GM15510 (cell line): Measurements from ENCODE around the gene LRTM2.

Experiments used
- POLR2A ChIP-seq: IDR thresholded peaks from 3 replicates; pipeline ENCODE4 v1.6.1; 2011; ENCODE audit warnings: borderline replicate concordance; ENCODE audit not compliant: insufficient read length; ENCODE audit errors: extremely low read depth

LRTM2 gene

DNA sequence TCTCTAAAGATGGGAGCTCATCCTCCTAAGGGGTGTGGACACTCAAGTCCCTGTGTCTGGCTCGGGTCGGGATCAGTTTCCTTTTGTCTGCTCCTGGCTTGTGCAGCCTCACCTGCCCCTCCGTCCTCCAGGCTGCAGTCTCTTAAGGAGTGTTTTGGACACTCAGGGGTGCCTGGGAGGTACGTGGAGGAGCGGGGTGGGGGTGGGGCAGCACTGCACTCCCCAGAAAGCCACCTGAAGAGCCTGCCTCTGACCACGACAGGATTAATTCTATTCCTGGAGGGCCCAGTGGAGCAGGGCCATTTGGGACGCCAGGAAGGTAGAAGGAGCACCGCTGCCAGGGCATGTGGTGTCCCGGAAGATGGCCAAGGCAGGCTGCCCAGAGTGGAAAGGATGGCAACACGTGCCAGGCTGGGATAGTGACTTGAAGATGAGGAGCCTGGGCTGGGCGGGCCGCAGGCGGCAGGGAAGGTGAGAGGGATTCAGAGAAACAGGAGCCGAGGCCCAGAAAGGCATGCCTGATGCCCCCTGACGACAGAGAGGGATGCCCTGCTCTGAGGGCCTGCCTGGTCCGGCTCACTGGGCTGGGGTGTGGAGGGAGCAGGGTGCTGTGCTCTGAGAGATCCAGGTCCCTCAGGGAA, 14.8 kb upstream of the LRTM2 start:
- TF ChIP-seq POLR2A: no peak

DNA sequence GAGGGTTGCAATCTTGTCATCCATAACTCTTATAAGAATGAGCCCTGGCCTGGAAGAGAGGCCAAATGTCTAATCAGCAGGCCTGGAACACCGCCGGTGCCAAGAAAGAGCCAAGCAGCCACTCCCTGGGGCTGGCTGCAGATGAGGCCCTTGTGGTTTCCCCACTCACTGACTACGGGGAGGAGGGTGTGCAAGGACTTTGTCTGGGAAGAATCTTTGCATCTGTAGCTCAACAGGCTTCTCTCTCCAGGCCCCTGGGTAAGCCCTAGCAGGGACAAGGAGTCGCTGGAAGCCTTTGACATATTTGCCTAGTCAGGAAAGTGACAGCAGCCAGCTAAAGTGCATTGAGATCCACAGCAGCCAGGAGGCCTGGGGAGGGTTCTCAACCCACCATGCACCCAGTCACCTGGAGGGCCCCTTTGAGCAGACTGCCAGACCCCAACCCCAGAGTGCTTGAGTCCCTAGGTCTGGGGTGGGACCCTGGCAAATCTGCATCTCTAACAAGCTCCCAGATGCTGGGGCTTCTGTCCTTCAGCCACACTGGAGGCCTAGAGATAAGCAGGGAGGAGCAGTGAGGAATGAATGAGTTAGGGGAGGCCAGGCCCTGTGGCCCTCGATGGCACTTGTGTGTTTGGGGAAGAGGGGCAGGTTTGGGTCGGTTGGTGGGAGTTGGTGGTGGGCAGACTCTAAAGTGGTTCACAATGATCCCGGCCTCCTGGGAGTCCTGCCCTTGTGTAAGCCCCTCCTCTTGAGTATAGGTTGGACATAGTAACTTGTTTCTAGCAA, 13.9 kb upstream of the LRTM2 start:
- no peak for TF ChIP-seq POLR2A

DNA sequence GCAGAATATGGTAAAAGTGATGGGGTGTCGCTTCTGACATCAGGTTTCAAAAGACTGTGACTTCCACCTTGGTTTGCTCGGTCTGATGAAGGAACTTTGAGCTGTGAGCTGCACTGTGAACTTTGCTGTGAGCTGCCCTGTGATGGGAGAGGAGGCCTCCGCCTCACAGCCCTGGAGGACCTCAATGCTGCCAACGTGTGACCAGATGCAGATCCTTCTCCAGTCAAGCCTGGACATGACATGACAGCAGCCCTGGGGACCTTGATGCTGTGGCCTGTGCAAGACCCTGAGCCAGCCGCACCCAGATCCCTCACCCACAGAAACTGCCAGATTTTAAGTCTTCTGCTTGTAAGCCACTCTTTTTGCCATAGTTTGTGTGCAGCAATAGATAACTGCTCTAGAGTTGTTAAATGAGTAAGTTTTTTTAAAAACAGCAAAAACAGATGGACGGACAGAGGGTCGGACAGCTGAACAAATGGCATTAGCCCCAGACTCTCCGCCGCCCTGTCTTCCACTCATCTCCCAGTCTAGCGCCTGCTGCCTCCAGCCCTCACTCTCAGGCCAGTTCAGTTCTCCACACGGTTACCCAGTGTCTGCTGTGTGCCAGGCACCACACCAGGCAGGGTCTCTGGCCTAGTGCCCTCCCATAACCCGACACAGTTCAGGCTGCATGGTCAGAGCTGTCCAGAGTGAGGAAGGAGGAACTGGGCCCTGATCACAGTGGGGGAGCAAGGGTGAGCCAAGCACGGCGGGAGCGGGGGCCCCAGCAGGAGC, 13.1 kb upstream of the LRTM2 start:
- TF ChIP-seq POLR2A: no peak

DNA sequence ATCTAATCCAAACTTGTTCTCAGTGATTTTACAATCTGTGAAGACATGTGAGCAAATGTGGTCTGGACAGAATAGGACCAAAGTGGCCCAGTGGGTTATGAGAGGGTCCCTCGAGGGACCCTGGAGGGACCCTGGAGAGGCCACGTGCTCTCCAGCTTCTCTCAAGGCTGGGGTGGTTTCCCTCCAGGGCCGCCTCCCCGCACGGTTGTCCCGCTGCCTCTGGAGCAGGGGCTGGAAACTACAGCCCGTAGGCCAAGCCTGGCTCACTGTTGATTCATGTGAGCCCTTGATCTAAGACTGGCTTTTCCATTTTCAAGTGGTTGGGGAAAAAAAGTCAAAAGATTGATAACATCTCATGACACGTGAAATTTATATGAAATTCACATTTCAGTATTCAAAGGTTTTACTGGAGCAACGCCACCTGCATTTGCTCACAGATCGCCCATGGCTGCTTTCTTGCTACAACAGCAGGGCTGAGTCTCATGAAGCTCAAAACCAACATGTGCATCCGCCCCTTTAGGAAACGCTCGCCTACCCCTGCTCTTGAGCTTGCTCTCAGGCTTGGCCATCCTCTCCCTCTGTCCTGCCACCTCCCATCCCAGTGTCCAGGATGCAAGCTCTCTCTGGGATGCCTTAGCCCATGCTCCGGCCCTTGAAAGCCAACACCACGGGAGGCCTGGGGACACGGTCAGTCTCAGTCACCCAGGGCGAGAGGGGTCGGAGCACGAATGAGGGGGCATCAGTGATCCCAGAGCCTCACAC, 12.1 kb upstream of the LRTM2 start:
- TF ChIP-seq POLR2A: no peak

DNA sequence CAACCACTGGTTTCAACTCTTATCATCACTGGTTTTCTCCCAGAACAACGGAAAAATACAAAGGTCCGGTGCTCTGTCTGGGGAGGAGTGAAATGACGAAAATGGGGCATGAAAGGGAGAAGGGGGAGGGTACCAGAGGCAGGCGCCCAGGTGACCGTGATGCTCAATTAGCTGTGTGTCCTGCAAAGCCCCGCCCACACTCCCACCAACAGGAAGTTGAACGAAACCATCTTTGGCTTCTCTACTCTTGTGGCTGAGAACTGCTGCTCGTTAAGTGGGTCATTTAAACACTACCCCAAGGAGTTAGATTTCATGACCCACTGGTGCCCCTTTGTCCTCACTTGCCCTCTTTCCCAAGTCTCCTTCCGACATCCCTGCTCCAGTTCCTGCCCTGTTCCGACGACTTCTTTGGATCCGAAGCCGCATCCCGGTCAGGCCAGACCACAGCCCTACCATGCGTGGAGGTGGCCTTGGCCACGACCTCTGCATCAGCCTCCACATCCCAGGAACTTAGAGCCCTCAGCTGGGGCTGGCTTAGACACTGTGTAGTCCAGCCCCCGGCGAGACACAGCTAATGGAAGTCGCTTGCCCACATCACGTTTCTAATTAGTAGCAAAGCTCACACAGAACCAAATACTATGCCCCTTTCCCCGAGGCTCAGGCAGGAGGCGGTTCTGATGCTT, 11.4 kb upstream of the LRTM2 start:
- TF ChIP-seq POLR2A: no peak

DNA sequence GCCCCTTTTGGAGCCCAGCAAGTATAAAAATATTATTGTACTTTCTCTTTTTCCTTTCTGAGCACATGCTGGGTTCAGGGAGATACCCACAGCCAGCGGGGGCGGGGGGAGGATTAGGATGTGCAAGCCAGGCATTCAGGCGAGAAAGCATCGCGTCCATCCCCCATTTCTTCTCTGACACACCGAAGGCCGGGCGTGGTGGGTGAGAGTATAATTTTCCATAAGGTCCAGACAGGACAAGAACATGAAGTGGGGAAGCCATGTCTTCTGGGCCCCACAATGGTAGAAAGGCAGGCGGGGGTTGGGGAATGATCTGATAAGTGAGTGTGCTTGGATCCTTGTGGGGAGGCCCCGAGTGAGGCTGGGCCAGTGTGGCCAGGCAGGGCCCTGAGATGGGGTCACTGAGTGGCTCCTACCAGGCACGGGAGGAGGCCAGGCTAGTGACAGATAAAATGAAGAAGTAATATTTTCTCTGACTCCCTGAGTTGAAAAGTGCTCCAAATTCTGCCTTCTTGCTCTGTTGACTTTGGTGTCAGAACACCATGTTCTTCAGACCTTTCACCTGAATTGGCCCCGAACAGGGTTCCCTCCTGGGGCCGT, 10.7 kb upstream of the LRTM2 start:
- no peak for TF ChIP-seq POLR2A

DNA sequence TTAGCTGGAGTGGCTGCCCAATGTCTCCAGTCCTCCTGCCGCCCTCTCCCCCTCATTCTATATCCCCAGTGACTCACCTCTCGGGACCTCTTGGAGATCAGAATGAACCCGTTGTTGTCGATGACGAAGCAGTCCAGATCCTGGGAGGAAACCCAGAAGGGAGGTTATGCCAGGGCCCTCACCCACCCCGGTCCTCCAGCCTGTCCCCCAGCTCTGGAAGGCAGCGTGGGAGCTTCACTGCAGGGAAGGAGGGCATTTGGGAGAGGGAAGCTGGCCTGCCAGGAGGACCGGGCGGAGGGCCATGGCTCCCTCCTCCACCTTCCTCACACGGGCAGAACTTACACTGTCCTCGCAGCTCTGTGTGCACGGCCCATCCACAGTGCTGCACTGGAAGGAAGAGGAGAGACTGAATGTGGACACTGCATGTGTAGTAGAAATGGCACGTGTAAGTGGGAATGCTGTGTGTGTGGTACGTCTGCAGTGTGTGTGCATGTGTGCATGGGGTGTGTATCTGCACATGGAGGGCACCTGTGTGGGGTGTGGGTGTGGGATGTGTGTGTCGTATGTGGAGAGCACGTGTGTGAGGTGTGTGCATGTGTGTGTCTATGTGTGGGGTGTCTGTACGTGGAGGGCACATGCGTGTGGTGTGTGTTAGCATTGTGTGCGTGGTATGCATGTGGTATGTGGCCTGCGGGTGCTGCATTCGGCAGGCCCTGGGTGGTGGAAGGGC, 10.0 kb upstream of the LRTM2 start:
- TF ChIP-seq POLR2A: no peak

DNA sequence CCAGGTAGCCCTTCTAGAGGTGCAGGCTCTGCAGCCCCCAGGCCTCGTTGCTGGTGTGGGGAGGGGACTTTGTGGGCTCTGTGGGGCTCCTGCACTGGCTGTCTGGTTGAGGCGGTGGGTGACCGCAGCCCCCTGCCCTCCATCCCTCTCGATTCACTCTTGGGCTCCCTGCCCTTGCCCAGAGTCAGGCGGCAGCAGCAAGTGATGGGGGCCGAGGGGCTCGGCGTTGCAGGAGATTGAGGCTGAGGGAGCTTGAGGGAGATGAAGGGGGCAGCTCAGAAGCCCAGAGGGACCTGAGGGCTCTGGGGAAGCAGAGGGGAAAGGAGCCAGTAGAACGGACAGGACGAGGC, 9.5 kb upstream of the LRTM2 start:
- TF ChIP-seq POLR2A: no peak

DNA sequence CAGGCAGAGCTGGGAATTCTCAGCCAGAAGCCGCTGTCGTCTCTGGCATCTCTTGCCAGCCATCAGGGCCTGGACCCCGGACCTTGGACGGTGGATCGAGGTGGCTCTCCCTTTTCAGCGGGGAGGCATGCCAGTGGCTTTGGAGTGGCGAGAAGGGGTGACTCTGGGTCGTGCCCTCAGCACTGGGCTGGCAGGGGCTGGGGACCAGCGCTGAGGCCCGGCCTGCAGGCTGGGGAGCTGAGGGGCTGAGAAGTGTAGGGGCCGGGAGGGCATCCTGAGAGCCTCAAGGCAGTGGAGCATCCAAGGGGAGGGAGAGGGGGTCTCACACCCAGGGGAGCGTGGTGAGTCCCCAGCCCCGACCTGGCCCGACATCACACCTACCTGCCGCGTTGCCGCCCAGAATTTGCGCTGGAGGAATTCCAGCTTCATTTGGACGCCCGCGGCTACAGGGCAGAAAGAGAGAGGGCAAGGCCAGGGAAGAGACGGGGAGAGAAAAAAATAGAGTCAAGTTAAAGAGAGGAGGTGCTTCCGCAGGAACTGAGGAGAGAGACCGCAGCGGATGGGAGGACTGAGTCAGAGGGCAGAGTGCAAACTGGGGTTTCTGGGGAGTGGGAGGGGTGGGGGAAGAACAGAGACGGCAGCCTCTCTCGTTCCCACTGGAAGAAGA, 9.0 kb upstream of the LRTM2 start:
- TF ChIP-seq POLR2A: no peak

DNA sequence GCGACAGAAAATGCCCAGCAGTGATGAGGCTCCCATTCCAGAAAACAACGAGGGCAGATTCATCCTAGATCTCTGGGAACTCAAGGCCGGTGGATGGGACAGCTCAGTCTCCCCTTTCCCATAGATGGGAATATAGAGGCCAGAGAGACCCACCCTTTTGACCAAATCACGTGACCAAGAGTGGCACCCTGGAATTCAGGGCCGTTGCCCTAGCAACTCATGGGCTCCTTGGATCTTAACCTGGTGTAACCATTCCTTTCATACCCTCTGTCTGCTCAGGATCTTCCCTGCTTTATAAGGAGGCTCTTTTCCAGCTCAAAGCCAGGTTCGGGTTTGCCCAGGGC, 8.4 kb upstream of the LRTM2 start:
- no peak for TF ChIP-seq POLR2A

DNA sequence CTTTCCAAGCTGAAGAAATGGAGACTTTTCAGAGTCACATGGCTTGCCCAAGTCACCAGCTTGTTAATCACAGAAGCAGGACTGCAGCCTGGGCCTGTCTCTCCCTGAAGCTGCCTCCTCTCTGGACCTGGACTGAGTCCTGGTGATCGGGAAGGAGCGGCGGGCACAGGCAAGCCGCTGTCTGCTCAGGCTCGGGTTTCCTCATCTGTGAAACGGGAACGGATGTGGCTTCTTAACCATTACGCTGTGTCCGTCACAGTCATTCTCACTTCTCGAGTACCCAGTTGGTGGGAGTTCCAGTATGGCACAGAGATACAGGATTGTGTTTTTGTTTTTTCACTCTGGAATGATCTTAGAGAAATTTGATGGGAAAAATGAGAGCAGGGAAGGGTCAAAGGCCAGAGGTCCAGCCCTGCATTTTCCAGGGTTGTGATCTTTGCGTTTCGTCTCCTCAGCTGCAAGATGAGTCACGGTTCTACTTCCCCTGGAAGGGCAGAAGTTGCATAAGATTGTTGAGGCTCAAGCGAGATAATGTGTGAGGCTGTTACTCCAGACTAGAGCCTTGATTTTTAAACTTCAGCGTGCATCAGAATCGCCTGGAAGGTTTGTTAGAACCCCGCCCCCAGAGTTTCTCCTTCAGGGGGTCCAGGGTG, 7.6 kb upstream of the LRTM2 start:
- no peak for TF ChIP-seq POLR2A

DNA sequence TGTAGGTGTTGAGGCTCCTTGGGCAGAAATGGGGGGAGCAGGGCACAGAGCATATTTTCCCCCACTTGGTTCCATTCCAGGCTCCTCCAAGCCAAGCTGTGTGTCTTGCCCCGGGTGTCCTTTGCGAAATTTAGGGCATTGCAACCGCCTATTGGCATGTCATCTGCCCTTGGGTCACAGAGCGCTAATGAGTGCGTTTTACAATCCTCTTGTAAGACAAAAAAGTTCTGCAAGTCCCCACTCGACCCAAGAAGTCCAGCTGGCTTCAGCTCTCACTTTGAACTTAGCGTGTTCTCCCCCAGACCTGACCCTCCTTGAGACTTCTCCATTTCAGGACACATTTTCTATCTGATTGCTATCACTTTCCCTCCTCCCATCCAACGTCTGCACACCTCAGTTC, 6.1 kb upstream of the LRTM2 start:
- TF ChIP-seq POLR2A: no peak
